Subcutaneous adipose tissue (tissue), 4 donors: ENCODE measurements around the gene AQR. TPM values are rescaled to one million over a fixed set of nuclear protein-coding genes. Genes with fewer than 3 reads are reported as not detected.

Experiments used
- total RNA-seq, 4 donors: library from RNA; depleted of rRNA; stranded (reverse); fragments of >200 nt; gene quantifications; one replicate each; pipeline ENCODE4 v1.1.0, GENCODE V29; 2016
- TF ChIP-seq, protein P1 (sequence below): fragments of 450-650 bp; IDR thresholded peaks from one replicate; pipeline ENCODE4 v1.5.1; 2016; ENCODE audit warnings: low read depth, mild to moderate bottlenecking, control low read depth, antibody characterized with exemption, moderate library complexity

Gene AQR
- total RNA-seq, 4 donors from 2014 or later, result 23.4 to 32.8 (median 26.5) TPM

DNA sequence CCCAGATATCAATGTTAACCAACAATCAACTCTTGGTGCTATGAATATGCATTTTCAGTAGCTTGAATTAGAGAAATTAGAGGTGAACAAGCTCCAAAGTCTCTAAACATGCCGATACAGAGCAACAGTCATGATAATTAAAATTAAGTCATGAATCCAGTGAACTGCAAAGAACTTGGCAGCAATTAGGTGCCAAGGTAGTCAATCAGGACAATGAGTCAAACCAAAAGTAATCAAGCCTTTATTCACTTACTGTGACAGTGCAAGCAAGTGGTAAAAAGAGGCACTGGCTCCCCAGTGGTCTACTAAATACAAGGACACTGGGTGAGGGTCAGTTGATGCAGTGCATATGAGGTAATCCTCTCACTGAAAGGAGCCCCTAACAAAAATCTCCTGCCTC, 16.8 kb upstream of the AQR start:
- TF ChIP-seq, protein P1, sequence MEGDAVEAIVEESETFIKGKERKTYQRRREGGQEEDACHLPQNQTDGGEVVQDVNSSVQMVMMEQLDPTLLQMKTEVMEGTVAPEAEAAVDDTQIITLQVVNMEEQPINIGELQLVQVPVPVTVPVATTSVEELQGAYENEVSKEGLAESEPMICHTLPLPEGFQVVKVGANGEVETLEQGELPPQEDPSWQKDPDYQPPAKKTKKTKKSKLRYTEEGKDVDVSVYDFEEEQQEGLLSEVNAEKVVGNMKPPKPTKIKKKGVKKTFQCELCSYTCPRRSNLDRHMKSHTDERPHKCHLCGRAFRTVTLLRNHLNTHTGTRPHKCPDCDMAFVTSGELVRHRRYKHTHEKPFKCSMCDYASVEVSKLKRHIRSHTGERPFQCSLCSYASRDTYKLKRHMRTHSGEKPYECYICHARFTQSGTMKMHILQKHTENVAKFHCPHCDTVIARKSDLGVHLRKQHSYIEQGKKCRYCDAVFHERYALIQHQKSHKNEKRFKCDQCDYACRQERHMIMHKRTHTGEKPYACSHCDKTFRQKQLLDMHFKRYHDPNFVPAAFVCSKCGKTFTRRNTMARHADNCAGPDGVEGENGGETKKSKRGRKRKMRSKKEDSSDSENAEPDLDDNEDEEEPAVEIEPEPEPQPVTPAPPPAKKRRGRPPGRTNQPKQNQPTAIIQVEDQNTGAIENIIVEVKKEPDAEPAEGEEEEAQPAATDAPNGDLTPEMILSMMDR, result no peak

DNA sequence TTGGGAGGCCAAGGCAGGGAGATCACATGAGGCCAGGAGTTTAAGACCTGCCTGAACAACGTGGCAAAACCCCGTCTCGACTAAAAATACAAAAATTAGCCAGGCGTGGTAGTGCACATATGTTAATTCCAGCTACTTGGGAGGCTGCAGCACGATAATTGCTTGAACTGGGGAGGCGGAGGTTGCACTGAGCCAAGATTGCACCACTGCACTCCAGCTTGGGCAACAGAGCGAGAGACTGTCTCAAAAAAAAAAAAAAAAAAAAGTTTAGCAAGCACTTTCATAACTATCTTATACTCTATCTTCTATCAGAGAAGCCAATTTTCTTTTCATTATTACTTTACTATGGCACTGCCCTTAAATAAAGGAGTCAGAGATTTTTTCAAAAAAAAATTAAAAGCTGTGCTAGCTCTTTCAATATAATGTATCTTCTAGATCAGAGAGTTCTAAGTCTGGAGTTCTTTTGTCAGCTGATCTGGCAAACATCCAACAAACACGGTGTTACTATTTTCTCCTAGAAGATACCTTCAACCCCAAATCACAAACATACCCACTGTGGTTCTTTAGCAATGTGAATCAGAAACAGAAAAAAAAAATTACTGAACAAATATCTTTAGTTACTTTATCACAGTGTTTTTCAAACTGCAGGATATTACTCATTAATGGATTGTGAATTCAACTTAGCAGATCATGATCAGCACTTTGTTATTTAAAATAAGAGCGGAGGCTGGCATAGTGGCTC, 15.5 kb upstream of the AQR start:
- TF ChIP-seq, protein P1, result no peak

DNA sequence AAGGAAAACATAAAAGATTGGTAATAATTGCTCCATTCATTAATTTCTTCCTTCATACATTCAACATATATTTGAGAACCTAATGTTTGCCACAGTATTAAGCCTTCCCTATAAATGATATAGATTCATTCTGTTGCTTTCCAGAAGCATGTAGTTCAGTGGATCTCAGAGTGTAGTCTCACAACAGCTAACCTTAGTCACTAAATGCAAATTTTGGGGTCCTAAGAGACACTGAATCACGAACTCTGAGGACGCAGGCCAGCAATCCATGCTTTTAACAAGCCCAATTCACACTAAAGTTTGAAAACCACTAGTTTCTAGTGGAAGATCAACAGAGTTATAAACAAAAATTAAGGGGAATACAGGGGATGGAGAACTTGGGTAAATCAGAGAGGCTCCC, 7.2 kb upstream of the AQR start:
- TF ChIP-seq, protein P1, result no peak

DNA sequence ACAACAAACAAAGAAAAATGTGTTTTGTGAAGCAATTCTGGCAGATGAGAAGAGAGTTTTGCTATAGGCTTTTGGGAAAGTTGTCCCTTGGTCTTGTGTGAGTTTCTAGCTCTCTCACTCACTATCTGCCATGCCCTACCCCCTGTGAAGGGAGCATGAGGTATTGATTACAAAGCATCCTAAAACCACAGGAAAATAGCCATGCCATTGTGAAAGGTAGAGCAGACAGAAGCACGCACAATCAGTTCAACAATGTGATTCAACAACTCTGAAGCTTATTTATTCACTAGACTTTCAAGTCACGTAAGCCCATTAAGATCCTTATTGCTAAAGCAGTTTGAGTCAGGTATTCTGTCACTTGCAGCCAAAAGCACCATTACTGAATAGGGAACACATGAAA, 6.5 kb upstream of the AQR start:
- TF ChIP-seq, protein P1, result no peak

DNA sequence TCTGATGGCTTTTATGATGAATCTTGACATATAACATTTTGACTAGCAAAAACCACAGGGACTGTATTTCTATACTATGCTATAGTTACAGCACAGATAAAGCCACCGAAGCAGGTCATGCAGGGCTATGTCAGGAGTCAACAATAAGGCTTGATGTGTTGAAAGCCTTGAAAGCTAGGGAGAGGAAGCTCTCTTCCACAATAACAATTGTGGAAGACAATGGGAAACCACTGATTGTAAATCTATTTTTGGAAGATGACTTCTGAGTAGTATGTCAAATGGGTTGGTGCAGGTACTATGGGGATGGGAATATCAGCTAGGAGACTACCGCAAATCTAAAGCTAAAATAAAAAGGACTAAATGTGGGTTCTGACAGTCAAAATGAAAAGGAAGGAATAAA, 4.0 kb upstream of the AQR start:
- TF ChIP-seq, protein P1, result no peak

DNA sequence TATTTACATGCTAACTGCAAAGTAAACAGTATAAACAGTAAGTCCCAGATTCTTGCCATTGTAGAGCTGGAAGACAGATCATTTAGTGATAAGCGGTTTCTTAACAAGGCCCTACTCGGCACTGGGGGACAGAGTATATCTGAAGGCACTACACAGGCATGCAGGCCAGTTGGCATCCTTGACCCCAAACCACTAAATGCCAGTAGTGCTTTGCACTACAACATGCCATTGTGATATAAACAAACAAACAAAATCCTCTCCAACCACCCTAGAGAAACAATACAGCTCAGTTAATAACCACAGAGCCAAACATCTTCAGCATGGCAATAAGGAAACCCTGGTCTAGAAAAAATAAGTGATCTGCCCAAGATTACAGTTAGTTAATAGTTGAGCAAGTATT, 5.3 kb downstream of the AQR start:
- TF ChIP-seq, protein P1, result no peak

DNA sequence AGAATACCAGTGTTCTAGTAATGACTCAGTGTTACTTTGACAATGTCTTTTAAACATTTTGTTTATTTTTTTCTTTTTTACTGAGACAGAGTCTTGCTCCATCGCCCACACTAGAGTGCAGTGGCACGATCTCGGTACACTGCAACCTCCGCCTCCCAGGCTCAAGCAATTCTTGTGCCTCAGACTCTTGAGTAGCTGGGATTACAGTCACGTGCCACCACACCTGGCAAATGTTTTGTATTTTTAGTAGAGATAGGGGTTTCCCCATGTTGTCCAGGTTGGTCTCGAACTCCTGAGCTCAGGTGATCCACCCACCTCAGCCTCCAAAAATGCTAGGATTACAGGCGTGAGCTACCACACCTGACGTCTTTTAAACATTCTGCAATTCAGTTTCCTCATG, 15.7 kb downstream of the AQR start:
- TF ChIP-seq, protein P1, result no peak
